Measurements from ENCODE around the gene YEATS4.

Gene YEATS4

GRCh38 chr12:69433653-69434052, 74.1 kb downstream of the YEATS4 start:
- no peak for DNase-seq (ENCODE audit: low spot score)

DNA sequence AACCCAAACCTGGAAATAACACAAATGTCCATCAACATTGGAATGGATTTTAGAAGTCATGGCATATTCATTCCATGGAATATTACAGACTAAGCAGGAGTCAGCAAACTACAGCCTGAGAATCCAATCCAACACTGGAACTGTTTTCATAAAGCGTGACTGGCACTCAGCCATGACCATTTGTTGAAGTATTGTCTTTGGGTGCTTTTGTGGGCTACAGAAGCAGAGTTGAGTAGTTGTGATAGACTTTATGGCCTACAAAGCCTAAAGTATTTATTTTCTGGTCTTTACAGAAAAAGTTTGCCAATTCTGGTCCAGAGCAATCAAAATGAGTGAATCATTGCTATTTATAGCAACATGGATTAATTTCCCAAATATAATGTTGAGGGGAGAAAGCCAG, 76.1 kb downstream of the YEATS4 start:
- DNase-seq (ENCODE audit: low spot score), result no peak

- DNase-seq (ENCODE audit: low spot score), result no peak
Measured at GRCh38 chr12:69437073-69437472, 77.5 kb downstream of the YEATS4 start.

GRCh38 chr12:69438539-69438938, 79.0 kb downstream of the YEATS4 start:
- DNase-seq (ENCODE audit: low spot score), result no peak

DNA sequence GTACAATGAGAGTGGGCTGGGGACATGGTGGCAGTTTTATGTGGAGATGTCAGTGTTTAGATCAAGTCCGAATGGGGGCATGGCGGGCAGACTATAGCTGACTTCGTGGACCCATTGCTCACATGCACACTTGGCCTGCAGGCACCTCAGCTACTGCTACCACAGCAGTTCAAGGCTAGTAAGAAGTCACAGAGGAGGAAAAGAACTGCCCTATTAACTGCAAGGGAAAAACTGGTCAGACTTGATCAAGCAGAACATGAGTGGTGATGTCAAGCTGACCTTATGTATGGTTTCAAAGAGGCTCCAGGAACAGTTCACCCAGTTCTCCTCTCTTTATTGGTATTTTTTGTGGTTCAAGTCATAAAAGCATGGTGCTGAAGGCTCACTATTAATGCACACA, 80.5 kb downstream of the YEATS4 start:
- no peak for DNase-seq (ENCODE audit: low spot score)
